ENCODE results near the gene MIX23. TPM values are rescaled to one million over a fixed set of nuclear protein-coding genes. Genes with fewer than 3 reads are reported as not detected.

Gene MIX23
- total RNA-seq, 1 experiment from 2014 or later = 39.6 TPM

DNA sequence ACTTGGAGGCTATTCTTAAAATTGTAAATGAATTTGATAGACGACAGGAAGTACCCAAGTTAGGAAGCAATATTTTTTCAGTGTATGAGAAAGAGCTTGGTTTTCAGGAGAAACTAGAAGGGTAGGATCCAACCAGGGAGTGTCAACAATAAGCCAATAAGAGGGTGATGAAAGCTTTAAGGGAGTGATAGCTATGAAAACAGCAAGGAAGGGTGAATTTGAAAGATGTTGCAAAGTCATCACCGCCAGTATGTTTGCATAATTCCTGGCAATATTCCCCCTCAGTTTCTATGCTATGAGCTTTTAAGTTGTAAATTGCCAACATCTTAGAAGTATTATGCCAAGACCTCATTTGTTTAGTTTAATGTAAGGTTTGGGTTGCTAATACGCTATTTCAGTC lies 69.8 kb downstream of the MIX23 start:
- BruUV-seq (replicated peaks) = no TSS peak
- no peak overlapping the region for H3K4me3 Mint-ChIP-seq (ENCODE audit: low read depth, unreplicated experiment)
- CTCF ChIA-PET = no interaction called here
- H3K9me3 Mint-ChIP-seq (ENCODE audit: low read depth, unreplicated experiment) = peaks cover 2% of the 10 kb centered on the region
- peaks cover 4% of the 10 kb centered on the region for H3K36me3 Mint-ChIP-seq (ENCODE audit: insufficient read depth, unreplicated experiment)
- H3K27me3 Mint-ChIP-seq (ENCODE audit: unreplicated experiment) = no peaks in the 10 kb centered on the region
- intact Hi-C loops (cut with micrococcal nuclease; ENCODE audit: unreplicated experiment) = no loop called here
- peaks cover 15% of the 10 kb centered on the region for H3K4me1 Mint-ChIP-seq (ENCODE audit: low read depth, unreplicated experiment)
- H3K27ac Mint-ChIP-seq (ENCODE audit: unreplicated experiment) = no peak overlapping the region
- DNase-seq = no peak
- TF ChIP-seq, protein P1, sequence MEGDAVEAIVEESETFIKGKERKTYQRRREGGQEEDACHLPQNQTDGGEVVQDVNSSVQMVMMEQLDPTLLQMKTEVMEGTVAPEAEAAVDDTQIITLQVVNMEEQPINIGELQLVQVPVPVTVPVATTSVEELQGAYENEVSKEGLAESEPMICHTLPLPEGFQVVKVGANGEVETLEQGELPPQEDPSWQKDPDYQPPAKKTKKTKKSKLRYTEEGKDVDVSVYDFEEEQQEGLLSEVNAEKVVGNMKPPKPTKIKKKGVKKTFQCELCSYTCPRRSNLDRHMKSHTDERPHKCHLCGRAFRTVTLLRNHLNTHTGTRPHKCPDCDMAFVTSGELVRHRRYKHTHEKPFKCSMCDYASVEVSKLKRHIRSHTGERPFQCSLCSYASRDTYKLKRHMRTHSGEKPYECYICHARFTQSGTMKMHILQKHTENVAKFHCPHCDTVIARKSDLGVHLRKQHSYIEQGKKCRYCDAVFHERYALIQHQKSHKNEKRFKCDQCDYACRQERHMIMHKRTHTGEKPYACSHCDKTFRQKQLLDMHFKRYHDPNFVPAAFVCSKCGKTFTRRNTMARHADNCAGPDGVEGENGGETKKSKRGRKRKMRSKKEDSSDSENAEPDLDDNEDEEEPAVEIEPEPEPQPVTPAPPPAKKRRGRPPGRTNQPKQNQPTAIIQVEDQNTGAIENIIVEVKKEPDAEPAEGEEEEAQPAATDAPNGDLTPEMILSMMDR (IDR thresholded peaks at IDR 0.05; ENCODE audit: unreplicated experiment) = no peak

- DNase-seq = no peak
- H3K9me3 Mint-ChIP-seq (ENCODE audit: low read depth, unreplicated experiment) = peaks cover 2% of the 10 kb centered on the region
- no TSS peak for BruUV-seq (replicated peaks)
- no peaks in the 10 kb centered on the region for H3K27me3 Mint-ChIP-seq (ENCODE audit: unreplicated experiment)
- TF ChIP-seq, protein P1 (IDR thresholded peaks at IDR 0.05; ENCODE audit: unreplicated experiment) = no peak
- no peak overlapping the region for H3K4me3 Mint-ChIP-seq (ENCODE audit: low read depth, unreplicated experiment)
- CTCF ChIA-PET = interaction anchor here (0.7 kb wide), 1 partner anchor 18 kb away, joined by 3 read pairs; no protein-coding TSS in a partner anchor
- intact Hi-C loops (cut with micrococcal nuclease; ENCODE audit: unreplicated experiment) = no loop called here
- H3K27ac Mint-ChIP-seq (ENCODE audit: unreplicated experiment) = no peak overlapping the region
- peaks cover 4% of the 10 kb centered on the region for H3K36me3 Mint-ChIP-seq (ENCODE audit: insufficient read depth, unreplicated experiment)
- H3K4me1 Mint-ChIP-seq (ENCODE audit: low read depth, unreplicated experiment) = peaks cover 11% of the 10 kb centered on the region
These were observed 70.2 kb downstream of the MIX23 start for GRCh38 chr3:122312826-122313225.

DNA sequence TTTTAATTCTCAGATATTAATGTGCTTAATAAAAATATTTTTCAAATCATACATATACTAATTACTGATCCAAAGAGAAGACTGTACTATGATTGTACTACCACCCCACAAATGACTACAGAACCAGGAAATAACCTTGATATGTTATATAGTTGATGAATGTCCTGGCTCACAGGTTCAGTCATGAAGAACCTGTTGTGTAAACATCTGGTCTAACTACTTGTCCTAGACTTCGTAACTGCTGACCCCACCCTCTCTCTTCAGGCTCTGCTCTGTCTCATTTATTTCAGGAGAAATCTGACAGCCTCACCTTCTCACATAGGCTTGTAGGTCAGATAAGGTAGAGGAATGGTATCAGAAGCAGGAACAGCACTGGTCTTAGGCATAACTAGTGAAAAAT lies 72.7 kb downstream of the MIX23 start:
- peaks cover 11% of the 10 kb centered on the region for H3K4me1 Mint-ChIP-seq (ENCODE audit: low read depth, unreplicated experiment)
- DNase-seq = no peak
- no peaks in the 10 kb centered on the region for H3K9me3 Mint-ChIP-seq (ENCODE audit: low read depth, unreplicated experiment)
- no peak overlapping the region for H3K27ac Mint-ChIP-seq (ENCODE audit: unreplicated experiment)
- CTCF ChIA-PET = interaction anchor here (0.5 kb wide), 1 partner anchor 52 kb away, joined by 3 read pairs; no protein-coding TSS in a partner anchor
- TF ChIP-seq, protein P1 (IDR thresholded peaks at IDR 0.05; ENCODE audit: unreplicated experiment) = no peak
- H3K27me3 Mint-ChIP-seq (ENCODE audit: unreplicated experiment) = no peaks in the 10 kb centered on the region
- BruUV-seq (replicated peaks) = no TSS peak
- H3K36me3 Mint-ChIP-seq (ENCODE audit: insufficient read depth, unreplicated experiment) = peaks cover under 1% of the 10 kb centered on the region
- intact Hi-C loops (cut with micrococcal nuclease; ENCODE audit: unreplicated experiment) = no loop called here
- H3K4me3 Mint-ChIP-seq (ENCODE audit: low read depth, unreplicated experiment) = no peak overlapping the region

Other genes with a start within 250 kb of the MIX23 start
- gene CASR, start 199.6 kb downstream of the MIX23 start, total RNA-seq (2022) = 2.3 and 5.1 TPM in 2 replicates
- not detected in 2 replicates for gene CSTA, start 58.0 kb downstream of the MIX23 start, total RNA-seq (2022)
- 34.3 and 38.0 TPM in 2 replicates for gene FAM162A, start 951 bp upstream of the MIX23 start, total RNA-seq (2022)
- gene WDR5B, start 32.8 kb upstream of the MIX23 start, total RNA-seq (2022) = 7.2 and 7.9 TPM in 2 replicates
- gene KPNA1, start 131.7 kb upstream of the MIX23 start, total RNA-seq (2022) = 76.7 and 78.5 TPM in 2 replicates
- 71.2 and 128 TPM in 2 replicates for gene PARP9, start 181.1 kb upstream of the MIX23 start, total RNA-seq (2022)
- gene DTX3L, start 181.1 kb upstream of the MIX23 start, total RNA-seq (2022) = 73.9 and 121 TPM in 2 replicates
- gene PARP15, start 194.4 kb upstream of the MIX23 start, total RNA-seq (2022) = 3.4 and 3.6 TPM in 2 replicates

Measured in Calu3 (cell line).